DMS79 treated with DMSO at 0.1 percent for 48 hours (cell line): ENCODE results near the gene ECM2.
"Not testable (repeated sequence)": the region's sequence is repeated elsewhere in the genome, so short reads cannot be mapped to it uniquely, and the experiment has no call there.

ENCODE experiments used
- DNase-seq: peaks from one replicate; lab custom pipeline; 2025; lab: John Stamatoyannopoulos, UW

ECM2 gene

DNA sequence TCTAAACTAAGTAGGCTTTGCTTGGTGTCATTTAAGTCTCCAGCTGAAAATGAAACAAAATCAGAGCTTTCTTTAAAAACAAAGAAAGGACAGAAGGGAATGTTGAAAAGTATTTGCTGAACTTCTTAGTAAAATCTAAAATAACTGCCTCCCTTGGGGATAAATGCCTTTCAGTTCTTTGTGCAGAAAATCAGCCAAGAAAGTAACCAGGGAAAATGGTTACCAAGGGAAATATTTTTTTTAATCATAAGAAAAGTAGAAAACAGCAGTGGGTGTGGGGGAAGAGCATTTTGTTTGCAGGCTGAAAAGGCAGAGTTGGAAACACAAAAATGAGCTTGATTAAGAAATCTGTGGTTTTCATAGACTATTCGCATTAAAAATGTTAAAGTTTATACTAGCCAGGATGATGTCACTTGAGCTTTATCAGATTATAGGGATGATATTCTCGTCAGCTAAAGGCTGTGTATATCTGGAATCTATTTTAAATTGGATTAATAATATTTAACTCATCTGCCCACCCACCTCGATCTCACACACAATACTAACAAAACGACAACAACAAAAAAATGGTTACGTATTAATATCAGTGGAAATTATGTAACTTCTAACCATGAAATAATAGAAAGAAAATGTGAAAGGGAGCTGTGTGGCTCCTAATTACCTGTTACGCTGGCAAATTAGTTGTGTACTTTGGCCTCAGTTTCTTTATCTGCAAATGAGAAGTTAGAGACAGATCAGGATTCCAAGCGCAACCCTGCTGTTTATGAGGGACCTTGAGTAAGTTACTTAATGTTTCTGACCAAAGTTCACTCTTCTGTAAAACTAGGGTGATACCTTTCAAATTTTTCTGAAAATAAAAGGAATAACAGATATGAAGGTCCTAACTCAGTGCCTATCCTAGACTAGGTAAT is at the start of gene ECM2:
Gene ECM2 (minus strand): TSS at position 51 of the 911 bp plus-strand sequence. CDS start 13,124 bp downstream, outside the sequence.
- DNase-seq: no peak

DNA sequence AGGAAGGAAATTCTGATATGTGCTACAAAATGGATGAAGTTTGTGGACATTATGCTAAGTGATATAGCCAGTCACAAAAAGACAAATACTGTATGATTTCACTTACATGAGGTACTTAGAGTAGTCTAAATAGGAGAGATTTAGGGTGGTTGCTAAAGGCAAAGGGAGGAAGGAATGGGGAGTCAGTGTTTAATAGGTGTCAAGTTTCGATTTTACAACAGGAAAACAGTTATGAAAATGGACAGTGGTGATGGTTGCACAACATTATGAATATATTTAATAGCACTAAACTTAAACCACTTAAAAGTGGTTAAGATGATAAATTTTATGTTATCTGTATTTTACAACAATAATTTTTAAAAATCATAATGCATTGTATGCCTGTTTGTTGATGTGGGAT is 40.4 kb upstream of the ECM2 start:
- DNase-seq: no peak

DNA sequence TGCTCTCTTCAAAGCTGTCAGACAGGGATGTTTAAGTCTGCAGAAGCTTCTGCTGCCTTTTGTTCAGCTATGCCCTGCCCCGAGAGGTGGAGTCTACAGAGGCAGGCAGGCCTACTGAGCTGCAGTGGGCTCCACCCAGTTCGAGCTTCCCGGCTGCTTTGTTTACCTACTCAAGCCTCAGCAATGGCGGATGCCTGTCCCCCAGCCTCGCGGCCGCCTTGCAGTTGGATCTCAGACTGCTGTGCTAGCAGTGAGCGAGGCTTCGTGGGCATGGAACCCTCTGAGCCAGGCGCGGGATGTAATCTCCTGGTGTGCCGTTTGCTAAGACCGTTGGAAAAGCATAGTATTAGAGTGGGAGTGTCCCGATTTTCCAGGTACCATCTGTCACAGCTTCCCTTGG is 37.8 kb upstream of the ECM2 start:
- DNase-seq: not testable (repeated sequence)

DNA sequence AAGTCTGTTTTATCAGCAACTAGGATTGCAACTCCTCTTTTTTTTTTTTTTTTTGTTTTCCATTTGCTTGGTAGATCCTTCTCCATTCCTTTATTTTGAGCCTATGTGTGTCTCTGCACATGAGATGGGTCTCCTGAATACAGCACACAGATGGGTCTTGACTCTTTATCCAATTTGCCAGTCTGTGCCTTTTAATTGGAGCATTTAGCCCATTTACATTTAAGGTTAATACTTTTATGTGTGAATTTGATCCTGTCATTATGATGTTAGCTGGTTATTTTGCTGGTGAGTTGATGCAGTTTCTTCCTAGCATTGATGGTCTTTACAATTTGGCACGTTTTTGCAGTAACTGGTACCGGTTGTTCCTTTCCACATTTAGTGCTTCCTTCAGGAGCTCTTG is 36.1 kb upstream of the ECM2 start:
- not testable (repeated sequence) for DNase-seq

DNA sequence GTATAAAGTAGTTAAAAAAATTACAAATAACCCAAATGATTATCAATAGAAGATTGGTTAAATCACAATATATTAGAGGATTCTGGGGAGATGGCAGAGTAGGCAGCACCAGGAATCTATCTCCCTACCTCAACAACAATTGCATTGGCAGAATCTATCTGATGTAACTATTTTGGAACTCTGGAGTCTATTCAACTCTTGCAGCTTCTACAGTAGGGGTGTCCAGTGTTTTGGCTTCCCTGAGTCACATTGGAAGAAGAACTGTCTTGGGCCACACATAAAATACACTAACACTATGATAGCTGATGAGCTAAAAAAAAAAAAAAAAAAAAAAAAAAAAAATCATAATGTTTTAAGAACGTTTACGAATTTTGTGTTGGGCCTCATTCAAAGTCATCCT is 29.2 kb upstream of the ECM2 start:
- no peak for DNase-seq

DNA sequence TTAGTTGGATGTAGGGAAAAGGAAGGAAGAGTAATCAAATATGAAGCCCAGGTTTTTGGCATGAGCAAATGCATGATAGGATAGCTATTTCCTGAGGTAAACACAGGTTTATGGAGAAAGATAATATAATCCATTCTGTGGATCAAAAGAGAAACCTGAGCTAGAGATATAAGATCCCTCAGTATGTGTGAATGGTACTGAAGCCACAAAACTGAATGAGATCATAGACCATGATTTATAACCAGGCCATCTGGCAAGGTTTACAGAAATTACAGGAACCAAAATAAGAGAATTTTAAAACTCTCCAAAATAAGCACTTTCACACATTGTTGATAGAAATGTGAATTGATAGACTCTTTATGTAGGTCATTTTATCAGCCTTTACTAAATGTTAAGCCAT is 28.7 kb upstream of the ECM2 start:
- no peak for DNase-seq

DNA sequence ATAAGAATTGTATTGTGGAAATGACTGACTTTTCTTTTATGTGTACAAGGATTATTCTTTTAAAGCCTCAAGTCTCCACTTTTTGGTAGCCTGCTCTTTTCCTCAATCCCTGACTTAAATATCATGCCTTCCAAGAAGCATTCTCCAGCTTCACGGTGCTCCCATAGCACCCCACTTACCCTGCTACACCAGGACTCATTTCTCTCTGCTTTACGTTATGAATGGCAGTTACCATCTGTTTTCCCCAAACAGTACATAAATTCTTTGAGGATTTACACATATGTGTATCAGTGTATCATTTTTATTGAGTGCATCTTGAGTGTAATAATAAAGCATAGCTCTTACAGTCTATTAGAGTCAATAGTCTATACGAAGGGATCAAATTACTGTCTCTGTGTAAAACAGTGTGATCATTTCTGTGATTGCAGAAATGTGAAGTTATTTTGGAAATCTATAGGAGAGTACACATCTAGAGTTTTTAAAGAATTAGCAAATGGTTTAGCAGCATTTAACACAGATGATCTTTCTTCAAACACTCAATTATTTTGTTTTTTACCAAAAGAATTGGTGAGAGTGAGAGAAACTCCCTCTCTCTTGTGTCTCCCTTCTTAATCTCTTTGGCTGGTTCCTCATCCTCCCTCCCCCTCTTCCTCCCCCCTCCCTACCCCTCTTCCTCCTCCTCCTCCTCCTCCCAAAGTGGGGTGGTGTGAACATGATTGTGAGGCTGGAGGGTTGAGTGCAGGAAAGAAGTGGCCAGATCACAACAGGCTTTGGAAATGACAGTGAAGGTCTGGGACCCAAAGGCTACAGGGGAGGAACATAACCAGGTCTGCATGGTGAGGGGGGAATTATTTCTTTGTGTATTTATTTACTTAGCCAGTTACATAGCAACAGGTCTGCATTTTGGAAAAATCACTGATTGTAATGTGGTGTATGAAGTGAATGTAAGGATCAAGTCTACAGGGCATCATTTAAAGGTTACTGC is 27.6 kb upstream of the ECM2 start:
- DNase-seq: no peak

DNA sequence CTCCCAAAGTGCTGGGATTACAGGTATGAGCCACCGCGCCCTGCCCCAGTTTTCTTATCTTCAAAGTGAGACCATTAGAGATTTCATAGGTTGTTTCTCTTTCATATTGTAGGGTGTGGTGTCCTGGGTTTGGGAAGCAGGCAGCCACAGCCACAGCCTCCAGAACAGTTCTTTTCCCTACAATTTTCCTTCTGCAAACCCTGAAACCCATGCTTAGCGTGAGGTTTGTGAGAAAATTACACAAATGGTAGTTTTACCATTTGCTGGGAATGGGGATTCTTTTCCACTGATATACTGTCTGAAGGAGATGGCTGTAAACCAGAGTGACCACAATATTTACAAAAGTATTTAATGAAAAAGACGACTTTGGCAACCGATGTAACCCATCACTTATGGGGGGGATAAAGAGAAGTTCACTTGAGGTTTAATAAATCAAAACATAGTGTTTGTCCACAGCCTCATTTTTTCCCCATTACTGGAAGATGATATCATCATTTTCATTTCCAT is 26.7 kb upstream of the ECM2 start:
- no peak for DNase-seq

DNA sequence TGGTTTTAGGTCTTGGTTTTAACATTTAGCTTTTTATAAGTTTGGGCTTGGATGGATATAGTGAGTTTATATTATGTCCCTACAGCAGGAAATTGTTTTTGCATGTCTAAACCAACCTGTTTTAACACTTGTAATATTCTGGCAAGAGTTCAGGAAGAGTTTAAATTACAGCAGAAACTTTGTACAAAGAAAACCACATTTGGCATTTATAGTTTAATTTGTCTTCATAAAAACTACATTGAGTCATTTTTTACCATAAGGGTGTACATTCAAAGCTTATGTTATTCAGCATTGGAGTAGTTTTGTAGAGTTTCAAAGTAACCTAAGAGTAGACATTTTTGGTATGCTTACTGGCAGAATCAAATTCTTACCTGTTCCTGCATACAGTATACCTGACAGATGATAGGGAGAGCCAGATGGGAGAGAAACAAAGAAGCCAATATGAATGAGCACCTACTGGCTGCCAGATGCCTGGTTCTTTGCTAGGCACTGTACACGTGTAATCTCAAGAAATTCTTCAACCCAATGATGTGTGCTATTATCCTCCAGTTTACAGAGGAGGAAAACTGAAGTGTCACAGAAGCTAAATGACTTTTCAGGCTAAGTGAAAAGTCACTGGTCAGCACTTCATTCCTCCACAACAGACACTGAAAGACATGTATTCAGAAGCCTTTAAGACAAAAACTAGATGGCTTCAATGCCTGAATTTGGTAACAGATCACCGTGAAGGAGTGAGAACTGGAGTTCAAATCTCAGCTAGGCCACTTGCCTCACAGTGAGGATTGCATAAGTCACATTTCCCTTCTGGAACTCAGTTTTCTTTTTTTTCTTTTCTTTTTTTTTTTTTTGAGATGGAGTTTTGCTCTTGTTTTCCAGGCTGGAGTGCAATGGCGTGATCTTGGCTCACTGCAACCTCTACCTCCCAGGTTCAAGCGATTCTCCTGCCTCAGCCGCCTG is 25.9 kb upstream of the ECM2 start:
- DNase-seq: no peak

DNA sequence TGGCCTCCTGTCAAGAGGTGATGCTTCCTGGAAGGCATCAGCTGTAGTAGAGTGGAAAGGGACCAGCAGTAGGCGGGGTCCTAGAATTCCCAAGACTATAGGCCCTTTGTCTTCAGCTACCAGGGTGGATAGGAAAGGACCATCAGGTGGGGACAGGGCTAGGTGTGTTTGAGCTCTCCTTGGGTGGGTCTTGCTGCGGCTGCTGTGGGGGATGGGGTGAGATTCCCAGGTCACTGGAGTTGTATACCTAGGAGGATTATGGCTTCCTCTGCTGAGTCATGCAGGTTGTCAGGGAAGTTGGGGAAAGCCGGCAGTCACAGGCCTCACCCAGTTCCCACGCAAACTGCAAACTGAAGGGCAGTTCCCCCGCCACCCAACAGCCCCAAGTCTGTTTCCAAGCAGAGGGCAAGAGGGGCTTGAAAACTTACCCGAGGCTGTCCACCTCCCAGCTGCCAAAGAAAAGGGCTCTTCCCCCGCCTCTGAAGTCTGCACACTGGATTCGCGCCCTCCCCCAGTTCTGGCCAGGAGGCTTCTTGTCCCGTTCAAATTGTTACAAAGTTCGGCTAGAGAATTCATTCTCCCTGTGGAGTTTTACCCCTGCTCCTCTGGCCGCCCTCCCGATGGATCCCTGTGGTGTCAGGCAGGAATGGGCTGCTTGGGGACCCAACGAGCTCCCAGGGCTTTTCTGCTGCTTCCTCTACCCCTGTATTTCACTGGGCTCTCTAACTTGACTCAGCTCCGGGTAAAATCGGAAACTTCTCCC is 23.0 kb upstream of the ECM2 start:
- no peak for DNase-seq

DNA sequence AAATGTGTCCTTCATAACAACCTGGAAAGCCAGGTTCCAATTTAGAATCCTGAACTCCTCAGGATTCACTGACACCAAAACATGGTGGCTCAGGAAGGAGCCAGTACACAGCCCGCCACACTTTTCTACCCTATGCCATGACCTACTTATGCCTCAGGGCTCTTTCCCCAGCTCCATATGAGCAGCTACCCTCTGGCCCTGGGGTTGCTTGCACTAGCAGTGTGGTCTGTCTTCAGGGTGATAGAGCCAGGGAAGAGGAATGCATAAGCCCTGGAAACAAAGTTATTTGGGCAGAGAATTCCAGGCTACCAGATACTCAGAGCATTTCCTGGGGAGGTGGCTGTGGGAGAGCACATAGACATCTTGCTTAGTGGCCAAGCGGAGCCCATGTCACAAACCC is 15.0 kb upstream of the ECM2 start:
- DNase-seq: no peak

DNA sequence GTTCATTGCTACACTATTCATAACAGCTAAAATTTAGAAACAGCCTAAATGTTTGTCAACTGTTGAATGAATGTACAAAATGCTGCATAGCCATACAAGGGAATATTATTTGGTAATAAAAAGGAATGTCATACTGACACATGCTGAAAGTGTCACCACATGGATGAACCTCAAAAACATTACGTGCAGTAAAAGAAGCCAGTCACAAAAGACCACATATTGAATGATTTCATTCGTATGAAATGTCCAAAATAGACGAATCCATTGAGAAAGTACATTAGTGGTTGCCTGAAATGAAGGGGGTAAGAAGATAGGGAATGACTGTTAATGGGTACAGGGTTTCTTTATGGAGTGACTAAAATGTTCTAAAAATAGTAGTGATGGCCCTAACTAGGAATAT is 11.6 kb upstream of the ECM2 start:
- no peak for DNase-seq

DNA sequence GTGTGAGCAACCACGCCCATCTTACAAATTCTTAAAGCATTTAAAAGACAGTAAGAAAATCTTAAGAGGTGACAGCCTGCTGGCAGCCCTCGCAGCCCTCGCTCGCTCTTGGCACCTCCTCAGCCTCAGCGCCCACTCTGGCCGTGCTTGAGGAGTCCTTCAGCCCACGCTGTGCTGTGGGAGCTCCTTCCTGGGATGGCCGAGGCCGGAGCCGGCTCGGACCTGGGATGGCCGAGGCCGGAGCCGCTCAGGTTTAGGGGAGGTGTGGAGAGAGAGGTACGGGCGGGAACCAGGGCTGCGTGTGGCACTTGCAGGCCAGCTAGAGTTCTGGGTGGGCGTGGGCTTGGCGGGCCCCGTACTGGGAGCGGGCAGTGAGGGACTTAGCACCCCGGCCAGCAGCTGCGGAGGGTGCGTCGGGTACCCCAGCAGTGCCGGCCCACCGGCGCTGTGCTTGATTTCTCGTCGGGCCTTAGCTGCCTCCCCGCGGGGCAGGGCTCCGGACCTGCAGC is 9.3 kb upstream of the ECM2 start:
- DNase-seq: no peak

DNA sequence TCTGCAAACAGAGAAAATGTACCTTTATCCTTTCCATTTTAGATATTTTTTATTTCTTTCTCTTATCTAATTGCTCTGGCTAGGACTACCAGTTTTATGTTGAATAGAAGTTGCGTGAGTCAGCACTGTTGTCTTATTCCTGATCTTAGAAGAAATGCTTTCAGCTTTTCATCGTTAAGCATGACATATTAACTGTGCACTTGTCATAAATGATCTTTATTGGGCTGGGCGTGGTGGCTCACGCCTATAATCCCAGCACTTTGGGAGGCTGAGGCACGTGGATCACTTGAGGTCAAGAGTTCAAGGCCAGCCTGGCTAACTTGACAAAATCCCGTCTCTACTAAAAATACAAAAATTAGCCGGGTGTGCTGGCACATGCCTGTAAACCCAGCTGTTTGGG is 8.2 kb upstream of the ECM2 start:
- DNase-seq: no peak

DNA sequence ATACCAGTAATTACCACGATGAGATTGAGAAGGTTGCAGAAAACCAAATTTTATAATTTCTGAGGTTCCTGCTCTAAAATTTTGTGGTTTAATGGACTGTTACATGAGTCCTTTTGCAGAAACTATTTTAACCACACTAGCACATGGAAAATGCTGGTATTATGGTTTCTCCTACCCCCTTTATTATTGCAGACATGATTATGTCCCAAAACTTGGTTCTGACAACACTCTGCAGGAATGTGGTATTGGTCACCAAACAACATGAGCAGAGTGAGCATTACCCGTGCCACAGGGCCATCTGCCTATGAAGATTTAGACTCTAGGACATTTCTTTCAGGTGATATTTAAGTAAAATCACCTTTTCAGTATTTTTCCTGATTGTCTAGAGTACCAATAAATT is 2.8 kb upstream of the ECM2 start:
- no peak for DNase-seq

DNA sequence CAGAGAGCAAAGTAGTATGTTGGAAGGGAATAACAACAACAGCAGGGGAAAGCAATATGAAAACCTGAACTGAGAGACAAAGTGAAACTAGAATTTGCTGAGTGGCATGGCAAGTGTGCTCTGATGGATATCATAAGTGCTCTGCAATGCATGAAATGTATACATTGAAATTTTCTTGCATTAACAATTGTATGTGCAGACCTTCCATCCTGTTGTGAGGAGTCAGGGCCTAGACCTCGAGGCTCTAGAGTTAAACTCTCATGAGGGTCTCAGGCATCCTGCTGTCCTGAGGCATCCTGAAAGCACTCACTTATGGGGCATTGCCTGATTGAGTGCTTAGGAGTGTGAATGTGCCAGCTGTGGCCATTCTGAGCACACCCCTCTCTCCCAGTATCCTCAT is 1.1 kb downstream of the ECM2 start:
- DNase-seq: no peak

DNA sequence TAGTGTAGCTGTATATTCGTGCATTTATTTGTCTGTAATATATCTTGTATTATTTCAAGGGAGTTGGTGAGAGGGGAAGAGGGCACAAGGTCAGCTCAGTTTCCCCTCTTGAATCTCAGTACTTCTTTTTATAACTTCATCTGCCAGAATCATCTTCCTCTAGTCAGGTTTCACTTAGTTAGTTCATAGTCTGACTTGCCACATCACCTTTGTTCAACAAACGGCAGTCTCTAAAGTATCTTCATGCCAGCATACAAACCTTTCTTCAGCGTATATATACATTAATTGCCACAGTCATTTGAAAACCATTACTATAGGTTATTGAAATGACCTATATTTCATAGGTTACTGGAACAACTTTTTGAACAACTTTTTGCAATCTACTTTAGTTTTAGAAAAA is 1.6 kb downstream of the ECM2 start:
- DNase-seq: no peak

DNA sequence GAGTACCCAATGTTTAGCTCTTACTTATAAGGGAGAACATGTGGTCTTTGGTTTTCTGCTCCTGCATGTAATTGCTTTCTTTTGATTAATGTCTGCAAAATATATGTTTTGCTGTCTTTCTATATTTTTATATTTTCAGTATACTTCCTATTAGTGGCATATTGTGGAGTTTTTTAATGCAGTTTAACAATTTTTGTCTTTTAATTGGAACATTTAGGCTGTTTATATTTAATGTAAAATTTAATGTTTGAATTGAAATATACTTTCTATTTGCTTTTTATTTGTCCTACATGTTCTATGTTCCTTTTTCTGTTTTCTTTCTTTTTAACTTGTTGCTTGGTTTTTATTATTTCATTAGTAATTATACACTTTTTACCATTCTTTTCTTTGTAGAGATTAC is 4.9 kb downstream of the ECM2 start:
- no peak for DNase-seq

DNA sequence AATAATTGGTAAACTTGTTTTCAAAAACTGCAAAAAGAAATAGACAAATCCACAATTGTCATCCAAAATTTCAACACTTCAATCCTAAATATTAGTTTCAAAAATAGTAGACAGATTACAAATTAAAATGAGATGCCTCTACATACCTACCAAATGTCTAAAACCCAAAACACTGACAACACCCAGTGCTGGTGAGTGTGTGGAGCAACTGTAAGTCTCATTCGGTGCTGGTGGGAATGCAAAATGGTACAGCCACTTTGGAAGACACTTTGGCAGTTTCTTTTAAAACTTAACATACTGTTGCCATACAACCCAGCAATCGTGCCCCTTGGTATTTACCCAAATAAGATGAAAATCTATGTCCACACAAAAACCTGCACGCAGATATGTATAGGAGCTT is 6.7 kb downstream of the ECM2 start:
- DNase-seq: no peak

DNA sequence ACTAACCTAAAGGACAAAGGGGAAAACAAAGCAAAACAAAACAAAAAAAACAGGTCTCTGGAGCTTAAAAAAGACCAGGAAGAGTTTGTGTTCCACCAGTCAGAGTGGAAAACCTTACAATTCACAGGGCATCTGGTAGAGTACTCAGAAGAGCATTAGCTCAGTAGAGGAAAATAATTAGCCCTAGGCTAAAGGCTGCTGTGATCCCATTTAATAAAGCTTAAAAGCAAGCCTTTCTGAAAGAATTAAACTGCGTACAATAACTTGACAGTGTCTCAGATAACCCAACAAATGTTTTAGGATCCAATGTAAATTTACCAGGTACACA is 7.3 kb downstream of the ECM2 start:
- DNase-seq: no peak
